NB4 (cell line): ENCODE results near the gene SUN2.

Experiments used
- CTCF ChIP-seq: IDR thresholded peaks from one replicate; pipeline ENCODE4 v1.5.1; 2012; ENCODE audit warnings: low read depth, low read length
- MAX ChIP-seq: IDR thresholded peaks from 2 replicates; pipeline ENCODE4 v1.6.1; 2011; ENCODE audit warnings: low read depth, low read length
- POLR2A ChIP-seq: IDR thresholded peaks from 2 replicates; pipeline ENCODE4 v1.6.1; 2011; ENCODE audit warnings: mild to moderate bottlenecking; ENCODE audit not compliant: insufficient read length; ENCODE audit errors: extremely low read depth

GRCh38 chr22:38712486-38713207 lies 43.2 kb downstream of the SUN2 start:
- TF ChIP-seq CTCF (no peak), MAX (no peak), POLR2A (no peak)
